ENCODE data around the gene OPCML.
A peak's percentile ranks its signal among the peaks of the same experiment; 100 is the strongest.

The OPCML gene

GRCh38 chr11:133180201-133180600 lies 352.1 kb downstream of the OPCML start:
- no peak for DNase-seq (ENCODE audit: low read depth, low spot score)

DNA sequence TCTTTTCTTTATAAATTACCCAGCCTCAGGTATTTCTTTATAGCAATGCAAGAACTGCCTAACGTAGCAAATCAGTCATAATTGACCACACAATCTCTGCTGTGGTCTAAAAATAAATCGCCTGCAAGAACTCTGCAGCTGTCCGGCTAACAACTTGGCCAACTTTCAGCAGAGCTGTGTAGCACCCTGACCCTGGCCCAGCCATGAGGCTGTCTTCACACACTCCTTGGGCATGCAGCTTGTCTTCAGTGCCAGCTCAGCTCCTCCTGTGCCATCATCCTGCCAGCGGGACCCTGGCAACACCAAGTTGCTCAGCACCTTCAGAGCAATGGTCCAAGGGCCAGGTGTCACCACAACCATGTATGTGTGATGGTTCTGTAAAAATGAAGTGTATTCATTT lies 355.6 kb downstream of the OPCML start:
- DNase-seq (ENCODE audit: low read depth, low spot score): no peak

DNA sequence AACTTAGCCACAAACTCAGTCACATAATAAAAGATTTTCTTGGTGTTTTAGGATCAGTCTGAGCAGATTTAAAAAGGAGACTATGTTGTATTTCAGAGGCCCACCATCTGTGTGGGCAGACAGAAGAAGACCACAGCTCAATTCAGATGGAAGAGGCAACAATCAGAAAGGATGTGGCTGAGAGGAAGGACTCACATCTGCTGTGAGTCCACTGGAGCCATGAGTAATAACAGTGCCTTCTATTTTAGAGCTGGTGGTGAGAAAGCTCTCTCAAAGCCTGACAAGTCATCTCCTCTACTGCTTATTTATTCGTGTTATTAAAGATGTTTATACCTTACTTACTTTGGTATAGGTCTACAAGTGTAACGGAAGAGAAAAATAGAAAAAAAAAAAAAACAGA lies 357.2 kb downstream of the OPCML start:
- DNase-seq (ENCODE audit: low read depth, low spot score): no peak

- no peak for DNase-seq (ENCODE audit: low read depth, low spot score)
These were observed 358.4 kb downstream of the OPCML start for GRCh38 chr11:133173810-133174412.

DNA sequence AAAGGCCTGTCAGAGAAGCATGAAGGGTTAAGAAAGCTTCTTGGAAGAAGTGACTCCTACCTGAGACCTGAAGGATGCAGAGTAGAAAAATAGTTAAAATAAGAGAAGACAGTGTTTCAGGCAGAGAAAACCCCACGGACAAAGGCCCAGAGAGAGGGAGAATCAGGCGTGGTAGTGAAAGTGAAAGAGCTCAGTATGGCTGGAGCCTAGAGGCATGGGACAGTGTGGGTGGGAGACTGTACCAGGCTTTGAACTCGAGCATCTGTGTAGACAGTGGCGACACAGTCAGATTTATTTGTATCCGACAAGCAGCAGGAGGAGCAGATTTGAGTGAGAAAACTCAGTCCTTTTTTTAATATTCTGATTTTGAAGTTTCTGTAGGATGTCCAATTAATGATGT lies 360.0 kb downstream of the OPCML start:
- no peak for DNase-seq (ENCODE audit: low read depth, low spot score)

GRCh38 chr11:133171374-133171773 lies 360.9 kb downstream of the OPCML start:
- no peak for DNase-seq (ENCODE audit: low read depth, low spot score)

GRCh38 chr11:133168016-133168415 lies 364.3 kb downstream of the OPCML start:
- no peak for DNase-seq (ENCODE audit: low read depth, low spot score)

GRCh38 chr11:133166662-133167061 lies 365.6 kb downstream of the OPCML start:
- no peak for DNase-seq (ENCODE audit: low read depth, low spot score)

DNA sequence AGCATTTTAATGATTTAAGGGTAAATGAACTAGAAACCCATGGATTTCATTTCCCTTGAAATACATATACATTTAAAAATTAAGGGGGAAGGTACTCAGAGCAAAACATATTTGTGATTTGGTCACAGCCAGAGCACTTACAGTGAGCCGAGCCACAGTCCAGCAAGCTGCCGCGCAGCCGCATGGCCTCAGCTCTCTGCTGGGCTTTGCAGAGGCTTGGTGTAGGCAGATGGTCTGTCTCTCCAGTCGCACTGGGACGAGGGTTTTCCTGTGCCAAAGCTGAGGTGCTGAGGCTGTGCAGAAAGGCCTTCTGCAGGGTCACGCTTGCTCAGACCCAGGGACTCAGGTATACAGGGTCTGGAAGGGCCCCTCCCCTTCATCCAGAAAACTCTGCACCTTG lies 367.3 kb downstream of the OPCML start:
- peak; percentile 61 for DNase-seq (ENCODE audit: low read depth, low spot score)

GRCh38 chr11:133163463-133164419 lies 368.6 kb downstream of the OPCML start:
- peak; percentile 70 for DNase-seq (ENCODE audit: low read depth, low spot score)

DNA sequence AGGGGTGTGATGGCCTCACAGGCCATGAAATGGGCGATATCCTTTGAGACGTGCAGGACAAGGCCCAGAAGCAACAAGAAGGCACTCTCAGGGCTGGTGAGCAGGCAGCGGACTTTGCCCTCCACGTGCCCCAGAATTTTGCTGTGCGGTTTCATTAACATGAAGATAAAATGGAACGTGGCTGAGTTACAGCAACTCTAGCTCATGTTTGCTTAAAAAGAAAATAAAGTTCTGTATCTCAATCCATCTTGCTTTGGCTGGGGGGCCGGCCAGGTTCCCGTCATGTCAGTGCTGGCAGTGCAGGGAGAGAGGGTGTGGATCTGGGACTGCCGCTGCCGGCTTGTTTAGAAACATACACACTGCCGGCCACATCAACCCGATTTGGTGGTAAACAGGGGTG lies 370.1 kb downstream of the OPCML start:
- DNase-seq (ENCODE audit: low read depth, low spot score): no peak

DNA sequence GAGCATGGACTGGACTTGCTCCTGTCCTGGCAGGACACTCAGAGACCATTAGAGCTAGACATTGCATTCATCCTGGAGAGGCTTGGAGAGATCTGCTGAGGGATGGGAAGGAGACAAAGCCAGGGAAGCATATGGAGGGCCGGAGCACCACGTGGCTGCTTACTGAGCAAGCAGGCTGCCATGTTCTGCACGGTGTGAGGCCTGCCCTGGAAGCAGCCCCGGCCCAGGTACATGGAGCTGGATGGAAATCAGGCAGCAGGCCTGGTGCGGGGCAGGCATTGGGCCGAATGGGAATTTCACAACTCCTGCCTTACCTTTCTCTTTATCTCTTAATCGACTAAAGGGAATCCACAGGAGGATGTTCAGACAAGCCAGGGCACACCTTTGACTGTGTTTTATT lies 371.5 kb downstream of the OPCML start:
- DNase-seq (ENCODE audit: low read depth, low spot score): no peak

- DNase-seq (ENCODE audit: low read depth, low spot score): peak; percentile 53
These were observed 375.1 kb downstream of the OPCML start for GRCh38 chr11:133156986-133157745.

GRCh38 chr11:133154781-133155180 lies 377.5 kb downstream of the OPCML start:
- no peak for DNase-seq (ENCODE audit: low read depth, low spot score)

- DNase-seq (ENCODE audit: low read depth, low spot score): no peak
These were observed 378.2 kb downstream of the OPCML start for GRCh38 chr11:133154076-133154475.

DNA sequence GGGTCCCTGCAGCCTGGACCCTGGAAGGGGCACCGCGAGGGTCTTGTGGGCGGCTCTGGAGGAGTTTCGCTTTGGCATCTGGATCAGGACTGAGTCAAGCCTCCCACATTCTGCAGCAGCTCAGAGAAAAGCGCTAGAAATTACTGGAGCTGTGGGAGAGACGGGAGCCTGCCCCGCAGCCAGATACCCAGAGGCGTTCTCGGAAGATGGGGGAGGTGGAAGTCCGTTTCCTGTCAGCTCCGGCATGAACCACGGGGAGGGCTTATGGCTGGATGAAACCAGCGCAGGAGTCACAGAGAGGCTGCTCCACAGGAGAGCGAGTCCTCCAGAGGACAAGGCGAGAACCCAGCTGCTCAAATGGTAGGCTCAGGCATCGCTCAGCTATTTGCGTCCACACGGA lies 379.3 kb downstream of the OPCML start:
- DNase-seq (ENCODE audit: low read depth, low spot score): peak; percentile 65

DNA sequence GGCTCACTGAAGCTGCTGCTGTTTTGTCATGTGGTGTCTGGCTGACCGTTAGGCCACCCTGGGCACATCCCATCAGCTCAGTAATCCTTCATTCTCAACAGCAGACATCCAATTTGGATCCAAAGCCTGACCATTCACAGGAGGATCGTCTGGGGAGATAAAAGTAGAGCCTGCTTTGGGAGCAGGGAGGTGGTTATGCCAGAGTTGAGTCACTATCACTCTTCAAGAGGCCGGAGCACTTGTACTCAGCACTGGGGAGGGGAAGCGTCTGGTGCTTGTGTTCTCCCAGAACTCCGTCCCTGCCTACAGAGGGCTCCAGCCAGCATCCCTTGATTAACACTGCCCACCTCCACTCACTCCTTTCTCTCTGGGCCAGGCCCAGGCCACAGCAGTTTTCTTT lies 382.6 kb downstream of the OPCML start:
- DNase-seq (ENCODE audit: low read depth, low spot score): peak; percentile 59

DNA sequence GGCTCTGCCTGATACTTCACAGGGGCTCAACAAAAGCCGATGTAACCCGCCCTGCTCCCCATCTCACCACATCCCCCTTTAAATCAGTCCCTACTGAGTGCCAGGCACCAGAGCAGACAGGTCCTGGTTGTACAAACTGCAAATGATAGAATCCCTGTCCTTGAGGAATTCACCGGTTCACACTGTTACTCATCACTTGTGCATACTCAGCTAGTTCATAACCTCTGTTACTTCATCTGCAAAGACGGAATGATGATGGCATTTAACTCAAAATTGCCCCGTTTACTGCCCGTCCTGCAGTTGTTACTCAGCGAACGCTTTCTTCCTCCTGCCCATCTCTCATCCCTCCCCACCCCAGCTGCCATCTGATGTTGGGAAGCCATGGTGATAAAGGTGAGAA lies 384.7 kb downstream of the OPCML start:
- no peak for DNase-seq (ENCODE audit: low read depth, low spot score)

DNA sequence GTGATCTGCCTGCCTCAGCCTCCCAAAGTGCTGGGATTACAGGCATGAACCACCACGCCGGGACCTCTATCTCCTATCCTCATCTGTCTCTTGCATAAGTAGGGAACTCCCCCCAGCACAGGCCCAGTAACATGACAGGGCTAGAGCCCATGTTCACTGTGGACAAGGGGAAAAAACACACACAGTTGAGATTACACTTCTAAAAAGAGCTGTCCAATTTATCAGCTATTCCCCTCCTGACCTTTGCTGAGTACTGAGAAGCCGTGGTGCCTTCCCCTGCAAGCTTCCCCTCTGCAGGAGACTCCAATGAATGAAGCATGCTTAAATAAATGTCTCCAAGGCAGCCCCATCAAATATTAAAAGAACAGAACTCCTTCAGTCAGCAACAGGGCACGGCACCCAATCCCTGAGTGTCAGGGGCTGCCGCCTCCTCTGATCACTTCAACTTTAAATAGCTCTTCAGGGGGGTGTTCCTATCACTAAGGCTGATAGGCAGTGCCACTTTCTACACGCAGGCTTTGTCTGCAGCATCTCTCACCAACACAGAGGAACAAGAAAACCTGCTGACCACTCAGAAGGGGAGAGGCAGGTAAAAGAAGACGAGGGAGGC lies 385.5 kb downstream of the OPCML start:
- no peak for DNase-seq (ENCODE audit: low read depth, low spot score)

- no peak for DNase-seq (ENCODE audit: low read depth, low spot score)
These were observed 394.4 kb downstream of the OPCML start for GRCh38 chr11:133137939-133138338.

GRCh38 chr11:133137270-133137669 lies 395.0 kb downstream of the OPCML start:
- no peak for DNase-seq (ENCODE audit: low read depth, low spot score)

DNA sequence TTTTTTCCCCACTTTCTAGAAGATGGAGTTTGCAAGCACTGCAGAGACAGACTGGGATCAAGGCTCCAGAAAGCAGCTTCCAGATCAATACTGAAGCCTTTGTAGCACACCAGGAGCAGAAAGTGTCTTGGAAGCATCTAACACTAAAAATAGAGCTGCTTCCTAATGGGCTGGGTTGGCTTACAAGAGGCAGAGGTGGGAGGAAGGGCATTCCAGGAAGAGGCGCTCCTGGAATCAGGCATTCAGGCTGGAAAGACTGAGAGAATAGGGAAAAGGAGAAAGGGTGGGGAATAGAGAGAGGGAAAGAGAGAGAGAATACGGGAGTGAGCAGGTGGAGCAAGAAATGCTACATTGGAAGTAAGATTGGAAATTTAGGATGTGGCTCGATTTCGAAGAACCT lies 395.9 kb downstream of the OPCML start:
- DNase-seq (ENCODE audit: low read depth, low spot score): no peak

All from ELF-1 (cell line).